Neural progenitor cell (in vitro differentiated cells): Measurements from ENCODE around the gene IFIH1.

ENCODE experiments used
- CTCF ChIP-seq: fragments of 200-600 bp; sonication (generic); IDR thresholded peaks from 2 replicates; pipeline ENCODE4 v1.5.1; 2017; ENCODE audit warnings: antibody characterized with exemption, mild to moderate bottlenecking
- EZH2phosphoT487 ChIP-seq: fragments of 200-600 bp; sonication (generic); IDR thresholded peaks from 2 replicates; pipeline ENCODE4 v1.6.1; 2017; ENCODE audit warnings: antibody characterized with exemption

GRCh38 chr2:162230761-162231160, 87.7 kb downstream of the IFIH1 start:
- TF ChIP-seq EZH2phosphoT487: no peak
- no peak for TF ChIP-seq CTCF
